HG03066 (cell line): ENCODE data around the gene CAPZA1.
"Not testable (repeated sequence)": the region's sequence is repeated elsewhere in the genome, so short reads cannot be mapped to it uniquely, and the experiment has no call there.

Source experiments
- ATAC-seq: cut with Tn5 transposase; IDR thresholded peaks from one replicate; pipeline ENCODE4 v1.9.1; 2021; ENCODE audit warnings: low read depth; ENCODE audit not compliant: unreplicated experiment

The CAPZA1 gene

DNA sequence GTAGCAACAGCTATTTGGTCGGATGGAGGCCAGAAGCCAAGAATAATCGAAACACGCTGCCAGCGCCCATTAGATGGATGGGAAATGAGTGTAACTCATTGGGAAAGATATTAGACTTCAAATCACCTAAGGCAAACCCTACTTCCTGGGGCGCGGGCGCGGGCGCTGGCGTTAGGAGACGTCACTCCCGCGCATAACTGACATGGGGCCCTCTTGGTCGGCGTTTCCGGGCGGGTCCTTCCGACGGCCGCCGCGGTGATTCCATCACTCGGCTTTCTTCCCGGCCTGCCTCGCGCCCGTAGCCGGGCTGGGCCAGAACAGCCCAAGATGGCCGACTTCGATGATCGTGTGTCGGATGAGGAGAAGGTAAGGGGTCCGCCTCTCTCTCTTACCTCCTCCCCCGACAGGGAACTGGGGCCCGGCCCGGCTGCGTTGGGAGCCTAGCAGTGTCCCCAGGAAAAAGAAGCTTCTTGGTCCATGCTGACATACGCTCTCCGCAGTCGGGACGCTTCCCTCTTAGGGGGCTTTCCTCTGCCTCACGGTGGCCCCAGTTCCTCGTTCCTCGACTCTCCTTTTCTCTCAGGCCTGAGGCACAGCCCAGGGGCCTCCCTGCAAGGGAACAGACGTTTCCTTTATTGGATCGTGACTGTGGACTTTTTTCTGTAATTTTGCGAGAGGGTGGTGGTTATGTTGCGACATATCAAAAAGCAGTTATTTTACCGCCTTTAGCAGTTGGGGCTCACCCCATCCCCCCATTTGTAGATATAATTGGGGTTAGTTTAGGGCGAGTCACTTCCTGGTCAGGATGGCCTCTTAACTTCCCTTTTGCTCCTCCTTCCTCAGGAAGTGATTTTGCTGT is at the start of gene CAPZA1:
TSS of gene CAPZA1 (plus strand) at position 315 of the 859 bp plus-strand sequence. CDS start at position 328, 13 bp downstream.
- peak; percentile 83 for ATAC-seq

- no peak for ATAC-seq
Observed at GRCh38 chr1:112575154-112575804, 44.4 kb upstream of the CAPZA1 start.

DNA sequence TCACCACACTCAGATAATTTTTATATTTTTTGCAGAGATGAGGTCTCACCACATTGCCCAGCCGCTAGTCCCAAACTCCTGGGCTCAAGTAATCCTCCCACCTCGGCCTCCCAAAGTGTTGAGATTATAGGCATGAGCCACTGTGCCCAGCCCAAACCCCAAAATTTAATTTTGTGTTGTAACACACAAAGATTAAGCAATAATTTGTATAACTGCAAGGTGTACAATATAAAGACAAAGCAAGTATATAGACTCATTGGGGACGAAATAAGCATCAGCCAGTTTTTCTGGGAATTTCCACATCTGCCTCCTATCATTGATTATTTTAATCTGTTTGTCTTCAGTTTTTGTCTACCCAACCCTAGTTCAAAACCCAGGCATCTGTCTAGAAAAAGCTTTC is 43.4 kb upstream of the CAPZA1 start:
- ATAC-seq = no peak

DNA sequence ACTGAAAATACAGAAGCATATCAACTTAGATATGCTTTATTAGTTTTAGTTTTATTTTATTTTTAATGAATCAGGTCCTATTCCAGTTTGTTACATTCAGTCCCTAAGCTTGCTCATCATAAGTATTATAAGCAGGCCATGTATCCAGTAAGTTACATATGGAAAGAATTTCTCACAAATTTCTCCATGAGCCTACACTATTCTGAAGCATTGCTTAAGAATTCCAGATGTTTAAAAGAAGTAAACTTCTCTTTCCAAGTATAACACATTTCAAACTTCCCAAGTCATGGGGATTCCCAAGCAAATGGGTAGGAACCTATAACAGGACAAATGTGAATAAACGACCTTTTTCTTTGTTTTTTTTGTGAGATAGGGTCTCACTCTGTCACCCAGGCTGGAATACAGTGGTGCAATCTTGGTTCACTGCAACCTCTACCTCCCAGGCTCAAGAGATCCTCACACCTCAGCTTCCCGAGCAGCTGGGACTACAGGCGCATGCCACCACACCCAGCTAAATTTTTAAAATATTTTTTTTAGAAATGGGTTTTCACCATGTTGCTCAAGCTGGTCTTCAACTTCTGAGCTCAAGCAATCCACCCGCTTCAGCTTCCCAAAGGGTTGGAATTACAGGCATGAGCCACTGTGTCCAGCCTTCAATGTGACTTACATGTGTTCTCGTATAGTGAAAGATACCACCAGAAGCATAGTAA is 39.7 kb upstream of the CAPZA1 start:
- ATAC-seq = no peak

GRCh38 chr1:112581586-112582192 is 37.9 kb upstream of the CAPZA1 start:
- no peak for ATAC-seq

DNA sequence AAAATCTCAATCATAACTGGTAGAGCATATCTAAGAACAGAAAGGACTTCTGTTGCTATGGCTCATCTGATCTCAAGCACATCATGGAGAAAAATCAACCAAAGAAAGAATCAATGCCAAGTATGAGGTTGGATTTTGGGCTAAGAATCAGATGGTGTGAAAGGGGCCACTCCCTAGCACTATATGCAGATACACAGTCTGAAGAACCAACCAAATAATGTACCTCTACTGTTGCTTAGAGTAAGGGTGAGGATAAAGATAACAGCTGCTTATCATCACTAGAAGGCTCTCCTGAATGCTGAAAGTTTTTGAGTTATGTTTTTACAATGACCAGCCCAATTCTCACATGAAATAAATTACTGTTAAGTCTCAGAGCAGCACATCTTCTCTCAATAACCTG is 36.3 kb upstream of the CAPZA1 start:
- no peak for ATAC-seq

DNA sequence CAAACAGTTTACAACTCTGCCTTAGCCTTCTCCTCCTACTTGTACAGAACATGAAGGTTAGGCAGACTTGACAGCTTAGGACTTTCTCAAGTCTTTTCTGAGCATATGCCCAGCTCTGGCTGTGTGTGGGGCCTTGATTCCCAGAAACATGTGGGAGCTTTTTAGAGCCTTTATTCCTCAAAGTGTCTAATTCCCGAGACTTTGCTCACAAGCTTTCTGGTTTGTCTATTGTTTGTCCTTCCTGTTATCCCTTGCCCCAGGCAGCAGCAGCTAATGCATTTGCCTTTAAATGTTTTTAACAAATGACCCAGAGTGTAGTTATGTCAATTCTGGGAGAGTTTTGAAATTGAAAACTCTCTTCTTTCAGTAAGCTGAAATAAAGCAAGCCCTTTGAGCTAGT is 29.9 kb upstream of the CAPZA1 start:
- no peak for ATAC-seq

DNA sequence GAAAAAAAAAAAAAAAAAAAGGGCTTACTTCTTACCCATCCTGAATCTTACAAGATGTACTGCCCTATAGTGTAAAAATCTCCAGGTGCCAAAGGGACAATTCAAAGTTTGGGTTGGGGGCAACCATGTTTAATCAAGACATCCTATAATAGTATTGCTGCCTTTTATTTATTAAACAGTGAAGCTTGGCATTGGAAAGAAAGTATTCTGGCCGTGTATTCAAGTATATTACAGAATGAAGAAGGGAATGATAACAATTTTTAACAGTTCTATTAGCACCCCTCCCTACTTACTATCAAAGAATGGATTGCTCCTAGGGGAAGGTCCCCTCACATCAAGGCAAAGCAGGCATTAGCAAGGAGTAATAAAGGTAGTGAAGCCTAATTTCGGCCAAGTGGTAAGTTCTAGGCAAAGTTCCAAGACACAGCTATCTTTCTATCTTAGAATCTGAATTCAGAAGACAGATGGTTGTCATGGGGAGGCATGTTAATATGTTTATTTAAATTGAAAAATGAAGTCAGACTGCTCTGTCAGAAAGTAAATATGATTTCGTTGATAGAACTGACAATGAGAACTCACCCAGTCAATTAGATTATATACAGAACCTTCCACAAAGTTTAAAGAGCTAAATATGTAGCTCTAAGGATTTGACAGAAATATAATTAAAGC is 25.3 kb upstream of the CAPZA1 start:
- ATAC-seq = no peak

GRCh38 chr1:112599477-112599876 is 20.2 kb upstream of the CAPZA1 start:
- no peak for ATAC-seq

DNA sequence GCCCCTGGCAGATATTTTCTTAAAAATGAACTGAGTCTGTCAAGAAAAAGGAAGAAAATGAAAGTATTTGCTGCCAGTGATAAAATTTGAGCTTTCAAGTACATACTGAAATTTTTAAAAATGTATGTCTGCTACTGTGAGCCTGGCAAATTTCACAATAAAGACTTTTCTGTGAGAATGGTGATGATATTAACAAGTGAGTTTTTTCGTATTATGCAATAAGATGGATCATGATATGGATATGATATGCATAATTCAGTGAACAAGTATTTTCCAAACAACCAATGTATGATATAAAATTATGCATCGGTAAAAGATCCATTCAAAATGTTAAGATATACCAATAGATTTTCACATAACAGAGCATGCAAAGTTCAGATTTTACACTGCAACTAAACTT is 16.6 kb upstream of the CAPZA1 start:
- no peak for ATAC-seq

DNA sequence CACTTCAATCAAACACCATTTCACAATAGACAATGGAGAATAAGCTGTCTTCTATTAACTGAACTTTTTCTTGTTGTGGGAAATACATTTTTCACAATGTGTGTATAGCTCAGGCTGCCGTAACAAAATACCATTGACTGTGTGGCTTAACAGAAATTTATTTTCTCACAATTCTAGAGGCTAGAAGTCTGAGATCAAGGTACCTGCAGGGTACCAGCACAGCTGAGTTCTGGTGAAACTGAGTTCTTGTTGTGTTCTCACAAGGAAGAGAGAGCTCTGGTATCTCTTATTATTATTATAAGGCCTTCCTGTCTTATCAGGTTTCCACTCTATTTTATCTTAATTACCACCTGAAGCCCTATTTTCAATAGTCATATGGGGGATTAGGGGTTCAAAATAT is 16.1 kb upstream of the CAPZA1 start:
- ATAC-seq = no peak

GRCh38 chr1:112605633-112606327 is 13.9 kb upstream of the CAPZA1 start:
- ATAC-seq = no peak

DNA sequence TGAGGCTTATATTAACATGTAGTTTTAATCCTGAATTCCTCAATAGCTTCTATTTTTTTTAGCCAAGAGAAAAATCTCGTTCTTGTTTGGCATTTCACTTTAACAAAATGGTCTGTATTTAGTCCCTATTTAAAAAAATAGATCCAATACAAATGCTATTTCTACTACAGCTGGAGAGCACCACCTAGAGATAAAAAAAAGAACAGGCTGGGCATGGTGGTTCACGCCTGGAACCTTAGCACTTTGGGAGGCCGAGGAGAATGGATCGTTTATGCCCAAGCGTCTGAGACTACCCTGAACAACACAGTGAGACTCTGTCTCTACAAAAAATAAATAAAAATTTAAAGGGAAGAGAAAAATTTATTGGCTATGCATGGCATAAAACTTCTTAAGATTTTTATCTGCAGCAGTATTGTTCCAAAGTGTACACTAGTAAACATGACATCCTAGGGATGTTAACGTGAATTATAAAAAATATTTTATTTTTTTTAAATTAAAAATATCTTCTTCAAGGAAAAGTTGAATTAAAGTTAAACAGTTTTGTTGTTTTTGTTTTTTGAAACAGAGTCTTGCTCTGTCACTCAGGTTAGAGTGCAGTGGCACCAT is 5.1 kb upstream of the CAPZA1 start:
- no peak for ATAC-seq

DNA sequence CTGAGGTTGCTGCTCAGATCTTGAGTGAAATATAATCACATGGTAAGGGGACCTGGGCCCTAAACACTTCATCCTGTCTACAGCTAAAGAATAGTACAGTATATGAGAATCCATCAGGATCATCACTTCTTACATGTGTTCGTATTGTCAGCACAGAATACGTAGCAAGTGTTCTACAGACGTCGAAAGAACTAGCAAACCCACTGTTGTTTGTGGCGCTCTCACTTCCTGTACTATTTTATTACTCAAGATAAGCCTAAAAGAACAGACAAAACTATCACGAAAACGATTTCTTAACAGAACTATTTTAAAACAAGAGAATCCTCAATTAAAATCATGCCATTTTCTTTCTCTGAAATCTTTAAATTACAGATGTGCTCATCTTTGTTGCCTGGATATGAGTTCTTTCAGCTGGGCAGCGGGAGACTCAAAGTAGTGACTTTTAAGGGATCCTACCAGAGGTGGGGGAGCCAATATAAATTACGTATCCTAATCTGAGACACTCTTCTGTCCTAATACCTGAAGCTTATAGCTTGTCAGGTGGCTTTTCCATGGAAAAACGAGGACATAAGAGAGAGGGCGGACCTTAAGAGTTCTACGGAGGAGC is 1.4 kb upstream of the CAPZA1 start:
- ATAC-seq = no peak

- ATAC-seq = no peak
Observed at GRCh38 chr1:112618721-112619517, 713 bp upstream of the CAPZA1 start, which contains the start of gene ST7L. ST7L (minus strand) TSS chr1:112619141; CDS start chr1:112619113, 28 bp downstream.

DNA sequence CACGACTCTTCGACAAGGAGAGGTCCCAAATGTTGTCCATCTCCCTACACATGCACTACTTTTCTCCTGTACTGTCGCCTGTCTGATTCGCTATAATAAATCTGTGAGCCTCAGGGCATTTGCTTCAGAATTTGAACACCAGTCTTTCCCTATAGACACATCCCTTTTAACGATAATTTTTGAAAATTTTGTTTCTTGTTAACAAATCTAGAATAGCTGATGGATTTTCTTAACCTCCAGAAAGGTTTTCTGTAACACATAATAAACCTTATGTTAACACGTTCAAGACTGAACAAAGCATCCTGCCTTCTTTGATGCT is 704 bp downstream of the CAPZA1 start:
- no peak for ATAC-seq

- ATAC-seq = not testable (repeated sequence)
Observed at GRCh38 chr1:112624493-112624892, 4.9 kb downstream of the CAPZA1 start.

GRCh38 chr1:112625696-112626095 is 6.1 kb downstream of the CAPZA1 start:
- no peak for ATAC-seq
